H1 (cell line): Measurements from ENCODE around the gene TRDMT1.

ENCODE experiments used
- ATF3 ChIP-seq: IDR thresholded peaks from 2 replicates; pipeline ENCODE4 v1.6.1; 2011; ENCODE audit warnings: low read depth, mild to moderate bottlenecking, low read length; ENCODE audit not compliant: insufficient read depth
- EGR1 ChIP-seq: IDR thresholded peaks from 2 replicates; pipeline ENCODE4 v1.6.1; 2011; ENCODE audit warnings: low read depth, low read length, borderline replicate concordance
- EP300 ChIP-seq, 2 experiments: IDR thresholded peaks; 1 replicate in 1 of 2; 2 replicates in 1 of 2; pipeline ENCODE4 v1.6.1; 2011 to 2012; ENCODE audit warnings: low read depth in 2 of 2, low read length in 2 of 2, mild to moderate bottlenecking in 2 of 2, borderline replicate concordance in 1 of 2, inconsistent platforms in 1 of 2, moderate library complexity in 1 of 2
- EZH2 ChIP-seq: fragments of 200-600 bp; sonication (generic); IDR thresholded peaks from 2 replicates; pipeline ENCODE4 v1.7.1; 2012; ENCODE audit warnings: low read depth, mild to moderate bottlenecking, moderate library complexity, low read length, inconsistent platforms; ENCODE audit not compliant: severe bottlenecking
- HDAC2 ChIP-seq, 2 experiments: fragments of 300-600 bp in 1 of 2; sonication (generic) in 1 of 2; IDR thresholded peaks; 2 replicates each; pipeline ENCODE4 v1.6.1; 2011 to 2012; ENCODE audit warnings: low read depth in 2 of 2, low read length in 2 of 2, mild to moderate bottlenecking in 2 of 2, moderate library complexity in 2 of 2, borderline replicate concordance in 1 of 2, inconsistent platforms in 1 of 2
- PHF8 ChIP-seq: fragments of 200-600 bp; sonication (generic); conservative IDR thresholded peaks from 2 replicates; pipeline ENCODE4 v1.7.1; 2012; ENCODE audit warnings: low read depth, mild to moderate bottlenecking, inconsistent platforms, low read length, moderate library complexity
- POLR2A ChIP-seq, 2 experiments: IDR thresholded peaks; 1 replicate in 1 of 2; 2 replicates in 1 of 2; pipeline ENCODE4 v1.6.1; 2011; ENCODE audit warnings: low read depth in 2 of 2, low read length in 2 of 2, mild to moderate bottlenecking in 2 of 2; ENCODE audit errors: control extremely low read depth in 1 of 2
- POLR2AphosphoS5 ChIP-seq: IDR thresholded peaks from 2 replicates; pipeline ENCODE4 v1.6.1; 2011; ENCODE audit warnings: low read depth, low read length
- SAP30 ChIP-seq: fragments of 300-600 bp; sonication (generic); IDR thresholded peaks from 2 replicates; pipeline ENCODE4 v1.7.1; 2012; ENCODE audit warnings: low read length, moderate library complexity, mild to moderate bottlenecking, inconsistent platforms; ENCODE audit not compliant: insufficient read depth, insufficient replicate concordance
- SIN3A ChIP-seq, 2 experiments: IDR thresholded peaks in 1 of 2; conservative IDR thresholded peaks in 1 of 2; 2 replicates each; pipeline ENCODE4 v1.6.1; 2011 to 2012; ENCODE audit warnings: low read length in 2 of 2, improper control_type of control experiment in 1 of 2, low read depth in 1 of 2, mild to moderate bottlenecking in 1 of 2
- SP1 ChIP-seq: IDR thresholded peaks from 2 replicates; pipeline ENCODE4 v1.6.1; 2011; ENCODE audit warnings: low read depth, low read length
- SUZ12 ChIP-seq: fragments of 200-600 bp; sonication (generic); IDR thresholded peaks from 2 replicates; pipeline ENCODE4 v1.6.1; 2012; ENCODE audit warnings: mild to moderate bottlenecking, inconsistent platforms, low read length, moderate library complexity, mixed read lengths
- TF ChIP-seq, protein P1 (sequence below), 3 experiments: IDR thresholded peaks; 1 replicate in 2 of 3; 2 replicates in 1 of 3; pipeline versions ENCODE4 v1.5.1 to v1.6.1; 2011; ENCODE audit warnings: low read length in 3 of 3, mild to moderate bottlenecking in 3 of 3, inconsistent platforms in 2 of 3, low read depth in 1 of 3, moderate library complexity in 1 of 3; ENCODE audit not compliant: insufficient read depth in 1 of 3; ENCODE audit errors: control extremely low read depth in 1 of 3

DNA sequence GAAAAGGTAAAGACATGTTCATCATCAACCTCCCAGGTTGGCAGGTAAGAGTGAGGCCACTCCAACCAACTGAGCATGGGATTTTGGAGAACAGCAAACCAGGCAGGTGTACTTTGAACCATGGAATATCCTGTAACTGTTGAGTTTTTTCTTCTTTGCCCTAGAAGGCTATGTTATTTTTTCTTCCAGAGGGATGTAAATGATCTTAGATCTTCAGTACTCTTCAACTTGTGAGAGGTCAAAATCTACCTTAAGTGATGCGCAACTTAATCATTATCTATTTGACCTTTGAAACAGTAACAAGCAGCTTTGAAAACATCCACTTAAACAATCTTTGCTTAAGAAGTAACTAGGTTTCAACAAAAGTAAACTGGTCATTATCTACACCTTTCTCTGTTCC, 71.7 kb downstream of the TRDMT1 start, which contains the start of gene CUBN:
- TF ChIP-seq, protein P1, sequence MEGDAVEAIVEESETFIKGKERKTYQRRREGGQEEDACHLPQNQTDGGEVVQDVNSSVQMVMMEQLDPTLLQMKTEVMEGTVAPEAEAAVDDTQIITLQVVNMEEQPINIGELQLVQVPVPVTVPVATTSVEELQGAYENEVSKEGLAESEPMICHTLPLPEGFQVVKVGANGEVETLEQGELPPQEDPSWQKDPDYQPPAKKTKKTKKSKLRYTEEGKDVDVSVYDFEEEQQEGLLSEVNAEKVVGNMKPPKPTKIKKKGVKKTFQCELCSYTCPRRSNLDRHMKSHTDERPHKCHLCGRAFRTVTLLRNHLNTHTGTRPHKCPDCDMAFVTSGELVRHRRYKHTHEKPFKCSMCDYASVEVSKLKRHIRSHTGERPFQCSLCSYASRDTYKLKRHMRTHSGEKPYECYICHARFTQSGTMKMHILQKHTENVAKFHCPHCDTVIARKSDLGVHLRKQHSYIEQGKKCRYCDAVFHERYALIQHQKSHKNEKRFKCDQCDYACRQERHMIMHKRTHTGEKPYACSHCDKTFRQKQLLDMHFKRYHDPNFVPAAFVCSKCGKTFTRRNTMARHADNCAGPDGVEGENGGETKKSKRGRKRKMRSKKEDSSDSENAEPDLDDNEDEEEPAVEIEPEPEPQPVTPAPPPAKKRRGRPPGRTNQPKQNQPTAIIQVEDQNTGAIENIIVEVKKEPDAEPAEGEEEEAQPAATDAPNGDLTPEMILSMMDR (IDR thresholded peaks at IDR 0.05; ENCODE audit: control extremely low read depth in 1 of 3, insufficient read depth in 1 of 3, low read depth in 1 of 3, low read length in 3 of 3), result no peak
- no peak for TF ChIP-seq POLR2A (IDR thresholded peaks at IDR 0.05; ENCODE audit: control extremely low read depth in 1 of 2, low read depth in 2 of 2, low read length in 2 of 2)
- TF ChIP-seq EZH2, result no peak
- no peak for TF ChIP-seq EGR1
- TF ChIP-seq PHF8, result no peak
- TF ChIP-seq SP1, result no peak
- no peak for TF ChIP-seq HDAC2 (IDR thresholded peaks at IDR 0.05; ENCODE audit: borderline replicate concordance in 1 of 2, low read depth in 2 of 2, low read length in 2 of 2)
- TF ChIP-seq POLR2AphosphoS5, result no peak
- no peak for TF ChIP-seq SUZ12
- no peak for TF ChIP-seq EP300 (IDR thresholded peaks at IDR 0.05; ENCODE audit: borderline replicate concordance in 1 of 2, low read depth in 2 of 2, low read length in 2 of 2)
- no peak for TF ChIP-seq ATF3
- TF ChIP-seq SAP30, result no peak
- no peak for TF ChIP-seq SIN3A (conservative IDR thresholded peaks at IDR 0.05 in 1 of 2, IDR thresholded peaks at IDR 0.05 in 1 of 2; ENCODE audit: low read depth in 1 of 2, low read length in 2 of 2)
